Liver (tissue), 9 donors: ENCODE data around the gene COPS8. TPM values are rescaled to one million over a fixed set of nuclear protein-coding genes. Genes with fewer than 3 reads are reported as not detected.

Source experiments
- DNase-seq: peaks from one replicate; pipeline ENCODE4 v3.0.0-alpha.2; 2017; ENCODE audit warnings: low spot score
- H3K27ac ChIP-seq, 2 donors: one replicate each; pipeline ENCODE4 v1.7.0; 2013; ENCODE audit warnings: inconsistent platforms in 2 of 2, low read length in 2 of 2, control low read depth in 1 of 2, low read depth in 1 of 2, mild to moderate bottlenecking in 1 of 2
- H3K27me3 ChIP-seq, 4 donors: one replicate each; pipeline versions ENCODE4 v1.6.1 to v1.7.0; 2013; ENCODE audit warnings: low read length in 3 of 4, inconsistent platforms in 1 of 4, mild to moderate bottlenecking in 1 of 4, moderate library complexity in 1 of 4; ENCODE audit not compliant: control insufficient read depth in 4 of 4, insufficient read depth in 4 of 4
- H3K36me3 ChIP-seq, 4 donors: one replicate each; pipeline versions ENCODE4 v1.6.1 to v1.7.0; 2013; ENCODE audit warnings: low read length in 3 of 4, mild to moderate bottlenecking in 3 of 4, low read depth in 1 of 4, moderate library complexity in 1 of 4; ENCODE audit not compliant: control insufficient read depth in 4 of 4, insufficient read depth in 3 of 4
- H3K4me1 ChIP-seq, 4 donors: one replicate each; pipeline versions ENCODE4 v1.6.1 to v1.7.0; 2013; ENCODE audit warnings: low read length in 3 of 4, mild to moderate bottlenecking in 3 of 4, moderate library complexity in 1 of 4; ENCODE audit not compliant: control insufficient read depth in 4 of 4, insufficient read depth in 4 of 4
- H3K4me3 ChIP-seq, 3 donors: one replicate each; pipeline versions ENCODE4 v1.6.1 to v1.7.0; 2013; ENCODE audit warnings: low read length in 3 of 3, control low read depth in 1 of 3, low read depth in 1 of 3, mild to moderate bottlenecking in 1 of 3
- H3K9ac ChIP-seq, 2 donors: one replicate each; pipeline ENCODE4 v1.7.0; 2013; ENCODE audit warnings: low read length in 2 of 2, mild to moderate bottlenecking in 2 of 2, moderate library complexity in 2 of 2, control low read depth in 1 of 2, low read depth in 1 of 2
- H3K9me3 ChIP-seq, 4 donors: one replicate each; pipeline versions ENCODE4 v1.6.1 to v1.7.0; 2013; ENCODE audit warnings: low read length in 3 of 4; ENCODE audit not compliant: control insufficient read depth in 4 of 4
- FOXA1 ChIP-seq: IDR thresholded peaks from 2 replicates; pipeline ENCODE4 v1.6.1; 2016; ENCODE audit warnings: antibody characterized with exemption
- FOXA2 ChIP-seq: IDR thresholded peaks from 2 replicates; pipeline ENCODE4 v1.6.1; 2016; ENCODE audit warnings: antibody characterized with exemption
- GABPA ChIP-seq, 2 donors: IDR thresholded peaks in 1 of 2; conservative IDR thresholded peaks in 1 of 2; 2 replicates each; pipeline ENCODE4 v1.6.1; 2016; ENCODE audit warnings: antibody characterized with exemption in 2 of 2, mild to moderate bottlenecking in 1 of 2, moderate library complexity in 1 of 2
- HNF4A ChIP-seq, 2 donors: conservative IDR thresholded peaks; 2 replicates each; pipeline ENCODE4 v1.6.1; 2016; ENCODE audit warnings: antibody characterized with exemption in 2 of 2, mild to moderate bottlenecking in 2 of 2
- HNF4G ChIP-seq: IDR thresholded peaks from 2 replicates; pipeline ENCODE4 v1.6.1; 2016; ENCODE audit warnings: antibody characterized with exemption
- JUND ChIP-seq, 2 donors: IDR thresholded peaks; 2 replicates each; pipeline ENCODE4 v1.6.1; 2016; ENCODE audit warnings: antibody characterized with exemption in 2 of 2
- NR2F2 ChIP-seq: IDR thresholded peaks from 2 replicates; pipeline ENCODE4 v1.6.1; 2016; ENCODE audit warnings: antibody characterized with exemption
- TAF1 ChIP-seq: conservative IDR thresholded peaks from 2 replicates; pipeline ENCODE4 v1.6.1; 2016; ENCODE audit warnings: antibody characterized with exemption, mild to moderate bottlenecking
- YY1 ChIP-seq: IDR thresholded peaks from 2 replicates; pipeline ENCODE4 v1.6.1; 2016; ENCODE audit warnings: antibody characterized with exemption, mild to moderate bottlenecking
- WGBS: extraction: QIAGEN DNeasy Blood & Tissue Kit; methylation state at CpG from one replicate; pipeline ENCODE4 v1.1.7; 2013; 5-methylcytosine and 5-hydroxymethylcytosine counted together
- polyA plus RNA-seq, 2 donors: library from polyadenylated mRNA; stranded (reverse) in 1 of 2; unstranded in 1 of 2; fragments of 200-250 nt in 1 of 2; fragments of >200 nt in 1 of 2; fragmentation: Nextera tagmentation in 1 of 2; extraction: Ambion mirVana in 1 of 2; gene quantifications; one replicate each; pipeline versions ENCODE4 v1.2.1 to v1.2.3, GENCODE V29; 2013 to 2015
- total RNA-seq, 2 donors: library from RNA; depleted of rRNA; stranded (reverse); fragments of >200 nt; gene quantifications; one replicate each; pipeline ENCODE4 v1.2.3, GENCODE V29; 2014
- TF ChIP-seq, protein P1 (sequence below): fragments of 150-350 bp; IDR thresholded peaks from 2 replicates; pipeline ENCODE4 v1.5.1; 2017; ENCODE audit warnings: improper control_type of control experiment, low read depth, low read length; ENCODE audit not compliant: missing input control
- TF ChIP-seq, protein P2 (sequence below): IDR thresholded peaks from 2 replicates; pipeline ENCODE4 v1.6.1; 2016; ENCODE audit warnings: antibody characterized with exemption
- TF ChIP-seq, protein P3 (sequence below): IDR thresholded peaks from 2 replicates; pipeline ENCODE4 v1.6.1; 2016; ENCODE audit warnings: antibody characterized with exemption
- donor health status: healthy.
- donor health status: healthy.
- donor health status: healthy.
- donor health status: healthy.
- donor health status: healthy.

COPS8 gene
- total and polyA plus RNA-seq, 4 donors, result 19.1 to 32.9 (median 20.1) TPM

DNA sequence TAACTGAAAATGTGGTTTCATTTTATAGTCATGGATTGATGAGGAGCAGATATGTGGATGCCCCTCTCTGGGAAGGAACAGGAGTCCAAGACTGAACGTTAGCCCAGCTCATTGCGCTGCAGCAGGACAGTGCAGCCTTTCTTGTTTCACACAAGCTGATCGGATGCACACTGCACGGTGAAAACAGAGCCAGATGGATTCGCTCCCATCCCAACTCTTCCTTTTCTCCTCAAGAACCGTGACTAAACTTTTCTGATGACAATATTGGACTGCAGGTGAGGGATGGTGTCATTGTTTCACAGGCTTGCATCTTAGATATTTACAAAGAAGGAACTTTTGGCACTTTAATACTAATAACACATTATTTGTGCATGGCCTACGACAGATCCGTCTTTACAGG is 33.8 kb upstream of the COPS8 start:
- Histone ChIP-seq H3K27ac (no peak overlapping the region), H3K9ac (no peak overlapping the region), H3K4me1 (no peaks in the 10 kb centered on the region), H3K9me3 (peaks cover 0 to 8% (median 4%) of the 10 kb centered on the region in 4 donors), H3K4me3 (no peak overlapping the region), H3K36me3 (no peaks in the 10 kb centered on the region), H3K27me3 (no peaks in the 10 kb centered on the region)
- TF ChIP-seq JUND (IDR thresholded peaks at IDR 0.05) (no peak), HNF4G (no peak), YY1 (no peak), FOXA1 (no peak), HNF4A (conservative IDR thresholded peaks at IDR 0.05) (no peak), NR2F2 (no peak)
- TF ChIP-seq, protein P1, sequence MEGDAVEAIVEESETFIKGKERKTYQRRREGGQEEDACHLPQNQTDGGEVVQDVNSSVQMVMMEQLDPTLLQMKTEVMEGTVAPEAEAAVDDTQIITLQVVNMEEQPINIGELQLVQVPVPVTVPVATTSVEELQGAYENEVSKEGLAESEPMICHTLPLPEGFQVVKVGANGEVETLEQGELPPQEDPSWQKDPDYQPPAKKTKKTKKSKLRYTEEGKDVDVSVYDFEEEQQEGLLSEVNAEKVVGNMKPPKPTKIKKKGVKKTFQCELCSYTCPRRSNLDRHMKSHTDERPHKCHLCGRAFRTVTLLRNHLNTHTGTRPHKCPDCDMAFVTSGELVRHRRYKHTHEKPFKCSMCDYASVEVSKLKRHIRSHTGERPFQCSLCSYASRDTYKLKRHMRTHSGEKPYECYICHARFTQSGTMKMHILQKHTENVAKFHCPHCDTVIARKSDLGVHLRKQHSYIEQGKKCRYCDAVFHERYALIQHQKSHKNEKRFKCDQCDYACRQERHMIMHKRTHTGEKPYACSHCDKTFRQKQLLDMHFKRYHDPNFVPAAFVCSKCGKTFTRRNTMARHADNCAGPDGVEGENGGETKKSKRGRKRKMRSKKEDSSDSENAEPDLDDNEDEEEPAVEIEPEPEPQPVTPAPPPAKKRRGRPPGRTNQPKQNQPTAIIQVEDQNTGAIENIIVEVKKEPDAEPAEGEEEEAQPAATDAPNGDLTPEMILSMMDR, result no peak
- TF ChIP-seq, protein P2, sequence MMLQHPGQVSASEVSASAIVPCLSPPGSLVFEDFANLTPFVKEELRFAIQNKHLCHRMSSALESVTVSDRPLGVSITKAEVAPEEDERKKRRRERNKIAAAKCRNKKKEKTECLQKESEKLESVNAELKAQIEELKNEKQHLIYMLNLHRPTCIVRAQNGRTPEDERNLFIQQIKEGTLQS, result no peak
- WGBS, result 90% methylated on average over 8 of the region's 8 CpGs
- no peak for DNase-seq

DNA sequence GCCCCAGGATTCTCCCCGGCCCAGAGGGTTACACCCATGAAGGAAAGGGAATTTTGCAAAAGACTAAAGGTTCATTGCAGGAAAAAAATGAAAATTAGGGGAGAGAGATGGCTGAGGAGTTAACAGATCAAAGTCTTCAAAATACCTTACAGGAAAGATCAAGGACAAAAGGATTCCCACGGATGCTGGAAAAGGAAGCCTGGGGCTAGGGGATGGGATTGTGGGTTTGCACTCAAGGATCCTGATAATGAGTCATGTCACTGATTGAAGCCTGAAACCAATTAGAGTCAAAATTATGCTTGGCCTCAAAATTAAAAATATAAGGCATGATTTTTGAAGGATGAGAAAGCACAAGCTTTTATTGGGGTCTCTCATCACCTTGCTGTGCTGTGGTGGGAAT is 32.6 kb upstream of the COPS8 start:
- Histone ChIP-seq H3K4me3 (no peak overlapping the region), H3K9me3 (peaks cover 0 to 8% (median 4%) of the 10 kb centered on the region in 4 donors), H3K4me1 (no peaks in the 10 kb centered on the region), H3K27ac (no peak overlapping the region), H3K36me3 (no peaks in the 10 kb centered on the region), H3K27me3 (no peaks in the 10 kb centered on the region), H3K9ac (no peak overlapping the region)
- TF ChIP-seq FOXA1 (no peak), GABPA (IDR thresholded peaks at IDR 0.05 in 1 of 2, conservative IDR thresholded peaks at IDR 0.05 in 1 of 2) (no peak), YY1 (no peak)
- WGBS, result 65% methylated on average over 2 of the region's 2 CpGs
- no peak for DNase-seq

DNA sequence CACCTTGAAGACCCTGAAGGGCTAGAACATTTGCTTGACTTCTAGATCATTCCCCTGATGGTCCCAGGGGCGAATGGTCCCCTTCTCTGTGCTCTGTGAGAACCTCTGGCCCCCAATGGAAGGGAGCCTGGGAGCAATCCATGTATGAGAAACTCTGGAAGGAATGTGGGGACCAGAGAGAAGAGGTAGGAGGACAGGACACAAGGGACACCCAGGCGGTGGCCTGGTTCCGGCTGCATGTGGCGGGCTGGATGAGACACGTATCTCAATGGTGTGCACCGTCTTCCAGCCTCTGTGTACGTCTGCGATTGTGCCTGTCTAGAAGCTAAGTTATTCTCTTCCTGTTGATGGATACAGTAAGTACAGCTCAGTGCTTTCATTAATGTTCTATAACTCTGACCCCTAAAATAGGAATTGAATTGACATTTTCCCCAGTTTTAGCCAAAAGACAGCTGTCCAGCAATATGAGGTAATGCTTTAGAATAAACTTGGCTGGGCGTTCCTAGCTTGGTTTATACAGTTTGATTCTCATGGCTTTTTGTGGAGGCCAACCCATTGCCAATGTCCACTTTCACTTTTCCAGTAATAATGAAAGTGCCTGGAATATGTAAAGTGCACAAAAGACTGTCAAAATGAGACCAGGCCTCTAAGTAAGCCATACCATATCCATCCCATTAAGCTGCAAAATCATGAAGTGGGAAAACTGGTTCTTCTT is 30.1 kb upstream of the COPS8 start:
- DNase-seq, result no peak
- H3K9ac ChIP-seq, result no peak overlapping the region
- 91% methylated on average over 9 of the region's 9 CpGs for WGBS

More for the DNA sequence above, 30.1 kb upstream of the COPS8 start:
- Histone ChIP-seq H3K9me3 (no peaks in the 10 kb centered on the region), H3K36me3 (no peaks in the 10 kb centered on the region), H3K27me3 (no peaks in the 10 kb centered on the region), H3K4me3 (no peak overlapping the region), H3K4me1 (peaks cover 0 to 2% (median under 1%) of the 10 kb centered on the region in 4 donors), H3K27ac (no peak overlapping the region)
- TF ChIP-seq YY1 (no peak), TAF1 (no peak), FOXA2 (no peak), JUND (IDR thresholded peaks at IDR 0.05) (no peak), FOXA1 (no peak)
- TF ChIP-seq, protein P3, sequence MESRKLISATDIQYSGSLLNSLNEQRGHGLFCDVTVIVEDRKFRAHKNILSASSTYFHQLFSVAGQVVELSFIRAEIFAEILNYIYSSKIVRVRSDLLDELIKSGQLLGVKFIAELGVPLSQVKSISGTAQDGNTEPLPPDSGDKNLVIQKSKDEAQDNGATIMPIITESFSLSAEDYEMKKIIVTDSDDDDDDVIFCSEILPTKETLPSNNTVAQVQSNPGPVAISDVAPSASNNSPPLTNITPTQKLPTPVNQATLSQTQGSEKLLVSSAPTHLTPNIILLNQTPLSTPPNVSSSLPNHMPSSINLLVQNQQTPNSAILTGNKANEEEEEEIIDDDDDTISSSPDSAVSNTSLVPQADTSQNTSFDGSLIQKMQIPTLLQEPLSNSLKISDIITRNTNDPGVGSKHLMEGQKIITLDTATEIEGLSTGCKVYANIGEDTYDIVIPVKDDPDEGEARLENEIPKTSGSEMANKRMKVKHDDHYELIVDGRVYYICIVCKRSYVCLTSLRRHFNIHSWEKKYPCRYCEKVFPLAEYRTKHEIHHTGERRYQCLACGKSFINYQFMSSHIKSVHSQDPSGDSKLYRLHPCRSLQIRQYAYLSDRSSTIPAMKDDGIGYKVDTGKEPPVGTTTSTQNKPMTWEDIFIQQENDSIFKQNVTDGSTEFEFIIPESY, result no peak
- TF ChIP-seq, protein P1, result no peak
